Stimulated activated naive CD8-positive, alpha-beta T cell treated with anti-CD3 and anti-CD28 coated beads, Interleukin-15, amount 100 ng/mL, for 72 hours (primary cell): ENCODE measurements around the gene APRT.
A peak's percentile ranks its signal among the peaks of the same experiment; 100 is the strongest.

Source experiments
- ATAC-seq: fragments of 150-1000 bp; cut with Tn5 transposase; 2 replicates; pipeline ENCODE4 v1.10.0; 2021; ENCODE audit warnings: mild to moderate bottlenecking, moderate library complexity
- DNase-seq, 2 donors: peaks; one replicate each; pipeline ENCODE4 v3.0.0; 2021 to 2022
- H3K27ac Mint-ChIP-seq, 2 donors: one replicate each; pipeline ENCODE4 v1.8.0; 2022; ENCODE audit warnings: mild to moderate bottlenecking in 2 of 2, mixed read lengths in 2 of 2, moderate library complexity in 2 of 2
- H3K27me3 Mint-ChIP-seq: one replicate; pipeline ENCODE4 v1.8.0; 2022; ENCODE audit warnings: mixed read lengths
- H3K4me1 Mint-ChIP-seq: one replicate; pipeline ENCODE4 v1.8.0; 2022; ENCODE audit warnings: mild to moderate bottlenecking, mixed read lengths
- H3K4me3 Mint-ChIP-seq, 2 donors: one replicate each; pipeline ENCODE4 v1.8.0; 2022; ENCODE audit warnings: mild to moderate bottlenecking in 2 of 2, mixed read lengths in 2 of 2, moderate library complexity in 1 of 2
- H3K9me3 Mint-ChIP-seq, 2 donors: one replicate each; pipeline ENCODE4 v1.8.0; 2022; ENCODE audit warnings: mixed read lengths in 2 of 2

Gene APRT

GRCh38 chr16:88818575-88818874 lies 6.8 kb upstream of the APRT start:
- no peak overlapping the region for H3K4me3 Mint-ChIP-seq
- DNase-seq (no peak), ATAC-seq (no peak)
- H3K27ac Mint-ChIP-seq, result no peak overlapping the region
- H3K9me3 Mint-ChIP-seq, result no peaks in the 10 kb centered on the region
- H3K27me3 Mint-ChIP-seq, result no peaks in the 10 kb centered on the region
- H3K4me1 Mint-ChIP-seq, result no peaks in the 10 kb centered on the region

GRCh38 chr16:88817785-88818574 lies 6.3 kb upstream of the APRT start:
- no peak overlapping the region for H3K27ac Mint-ChIP-seq
- H3K9me3 Mint-ChIP-seq, result no peaks in the 10 kb centered on the region
- DNase-seq (no peak), ATAC-seq (no peak)
- no peaks in the 10 kb centered on the region for H3K27me3 Mint-ChIP-seq
- no peak overlapping the region for H3K4me3 Mint-ChIP-seq
- H3K4me1 Mint-ChIP-seq, result peaks cover 1% of the 10 kb centered on the region

- no peak for ATAC-seq
- H3K27ac Mint-ChIP-seq, result peak overlapping the region in 1 of 2 donors; percentile 65
Measured at GRCh38 chr16:88816736-88817535, 5.2 kb upstream of the APRT start.

DNA sequence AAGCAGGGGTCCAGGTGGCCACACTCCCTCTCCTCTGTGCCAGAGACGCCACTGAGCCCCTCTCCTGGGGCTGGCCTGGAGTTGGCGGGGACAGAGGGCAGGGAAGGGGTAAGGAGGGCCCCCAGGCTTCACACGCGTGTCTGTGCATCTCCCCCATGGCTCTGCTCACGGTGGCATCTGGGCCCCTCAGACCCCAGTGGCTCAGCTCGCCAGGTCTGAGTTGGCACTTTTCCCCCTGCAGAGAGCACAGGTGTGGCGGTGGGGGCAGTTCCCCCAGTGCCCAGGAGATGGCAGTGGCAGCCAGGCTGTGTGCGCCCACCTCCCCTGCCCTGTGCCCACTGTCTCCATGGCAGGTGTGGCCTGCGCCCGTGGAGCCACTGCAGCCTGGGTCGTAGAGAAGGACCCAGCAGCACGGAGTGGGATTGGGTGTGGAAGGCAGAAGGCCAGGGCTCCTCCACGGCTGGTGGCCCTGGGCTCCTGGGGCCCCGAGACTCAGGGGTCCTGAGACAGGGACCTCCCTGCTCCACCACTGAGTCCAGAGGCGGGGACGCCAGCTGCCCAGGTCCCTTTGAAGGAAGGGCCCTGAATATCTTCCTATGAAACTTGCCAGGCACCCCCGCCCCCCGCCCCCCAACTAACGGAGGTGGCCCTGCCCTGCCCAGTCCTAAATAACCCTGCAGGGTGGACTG lies 4.3 kb upstream of the APRT start:
- no peaks in the 10 kb centered on the region for H3K27me3 Mint-ChIP-seq
- peak; percentile 46 for ATAC-seq
- peak; percentile 69 to 71 for DNase-seq
- no peaks in the 10 kb centered on the region for H3K9me3 Mint-ChIP-seq
- H3K4me1 Mint-ChIP-seq, result peaks cover 14% of the 10 kb centered on the region
- no peak overlapping the region for H3K27ac Mint-ChIP-seq
- H3K4me3 Mint-ChIP-seq, result no peak overlapping the region

More at GRCh38 chr16:88816736-88817535, 5.2 kb upstream of the APRT start:
- Mint-ChIP-seq H3K9me3 (no peaks in the 10 kb centered on the region), H3K4me3 (no peak overlapping the region), H3K27me3 (no peaks in the 10 kb centered on the region), H3K4me1 (peaks cover 10% of the 10 kb centered on the region)
- no peak for DNase-seq

GRCh38 chr16:88815227-88815626 lies 3.5 kb upstream of the APRT start:
- no peak for ATAC-seq
- Mint-ChIP-seq H3K4me1 (peaks cover 22% of the 10 kb centered on the region), H3K27me3 (no peaks in the 10 kb centered on the region), H3K4me3 (no peak overlapping the region), H3K9me3 (no peaks in the 10 kb centered on the region), H3K27ac (peak overlapping the region in 1 of 2 donors; percentile 71)
- no peak for DNase-seq

- no peak overlapping the region for H3K4me3 Mint-ChIP-seq
- ATAC-seq (no peak), DNase-seq (no peak)
- no peaks in the 10 kb centered on the region for H3K27me3 Mint-ChIP-seq
- no peaks in the 10 kb centered on the region for H3K9me3 Mint-ChIP-seq
- H3K4me1 Mint-ChIP-seq, result peaks cover 34% of the 10 kb centered on the region
- peak overlapping the region in 1 of 2 donors; percentile 22 for H3K27ac Mint-ChIP-seq
Measured at GRCh38 chr16:88814144-88814502, 2.4 kb upstream of the APRT start.

- peak overlapping the region in 1 of 2 donors; percentile 19 for H3K4me3 Mint-ChIP-seq
- H3K4me1 Mint-ChIP-seq, result peaks cover 40% of the 10 kb centered on the region
- H3K27ac Mint-ChIP-seq, result peak overlapping the region in 1 of 2 donors; percentile 22
- no peaks in the 10 kb centered on the region for H3K27me3 Mint-ChIP-seq
- DNase-seq (no peak), ATAC-seq (no peak)
- no peaks in the 10 kb centered on the region for H3K9me3 Mint-ChIP-seq
Measured at GRCh38 chr16:88813269-88814143, 1.8 kb upstream of the APRT start.

GRCh38 chr16:88812513-88813268 lies 963 bp upstream of the APRT start:
- no peak for ATAC-seq
- peak overlapping the region; percentile 93 to 97 for H3K27ac Mint-ChIP-seq
- DNase-seq, result no peak
- no peaks in the 10 kb centered on the region for H3K9me3 Mint-ChIP-seq
- peaks cover 48% of the 10 kb centered on the region for H3K4me1 Mint-ChIP-seq
- no peaks in the 10 kb centered on the region for H3K27me3 Mint-ChIP-seq
- peak overlapping the region; percentile 91 to 98 for H3K4me3 Mint-ChIP-seq

- peaks cover 62% of the 10 kb centered on the region for H3K4me1 Mint-ChIP-seq
- DNase-seq, result peak; percentile 77 to 78
- peak overlapping the region; percentile 98 to 99 for H3K27ac Mint-ChIP-seq
- no peaks in the 10 kb centered on the region for H3K9me3 Mint-ChIP-seq
- peak; percentile 70 for ATAC-seq
- no peaks in the 10 kb centered on the region for H3K27me3 Mint-ChIP-seq
- H3K4me3 Mint-ChIP-seq, result peak overlapping the region; percentile 98 to 99
Measured at GRCh38 chr16:88810912-88811768, 588 bp downstream of the APRT start.

- Mint-ChIP-seq H3K27me3 (no peaks in the 10 kb centered on the region), H3K27ac (peak overlapping the region; percentile 93 to 99), H3K9me3 (no peaks in the 10 kb centered on the region), H3K4me3 (peak overlapping the region; percentile 98 to 99), H3K4me1 (peaks cover 70% of the 10 kb centered on the region)
- peak; percentile 30 for ATAC-seq
- DNase-seq, result peak in 1 of 2 donors; percentile 62
Measured at GRCh38 chr16:88810166-88810911, 1.4 kb downstream of the APRT start.

DNA sequence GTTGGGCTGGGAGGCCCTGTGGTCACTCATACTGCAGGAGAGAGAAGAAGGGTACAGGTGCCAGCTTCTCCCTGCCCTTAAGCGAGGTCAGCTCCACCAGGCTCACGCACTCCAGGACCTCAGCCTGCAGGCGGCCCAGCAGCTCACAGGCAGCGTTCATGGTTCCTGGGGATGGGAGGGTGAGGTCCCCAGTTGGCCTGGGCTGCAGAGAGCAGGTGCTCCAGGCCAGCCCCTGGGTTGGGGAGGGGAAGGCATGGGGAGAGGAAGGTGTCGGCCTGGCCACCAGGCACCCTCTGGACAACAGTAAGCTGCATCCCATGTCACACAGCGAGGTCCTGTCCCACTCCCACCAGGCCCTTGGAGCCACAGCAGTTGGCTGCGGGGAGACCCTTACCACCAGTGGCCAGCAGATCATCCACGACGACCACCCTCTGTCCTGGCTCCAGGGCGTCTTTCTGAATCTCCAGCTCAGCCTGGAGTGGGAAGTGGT lies 2.0 kb downstream of the APRT start:
- no peak for ATAC-seq
- Mint-ChIP-seq H3K9me3 (no peaks in the 10 kb centered on the region), H3K4me1 (peaks cover 76% of the 10 kb centered on the region), H3K27me3 (no peaks in the 10 kb centered on the region), H3K27ac (peak overlapping the region in 1 of 2 donors; percentile 99), H3K4me3 (peak overlapping the region; percentile 98 to 99)
- no peak for DNase-seq

- peaks cover 81% of the 10 kb centered on the region for H3K4me1 Mint-ChIP-seq
- no peak for ATAC-seq
Measured at GRCh38 chr16:88809068-88809675, 2.6 kb downstream of the APRT start.

More at GRCh38 chr16:88809068-88809675, 2.6 kb downstream of the APRT start:
- Mint-ChIP-seq H3K27ac (peak overlapping the region in 1 of 2 donors; percentile 94), H3K9me3 (no peaks in the 10 kb centered on the region), H3K27me3 (no peaks in the 10 kb centered on the region), H3K4me3 (peak overlapping the region; percentile 98 to 99)
- no peak for DNase-seq
